Retinal pigment epithelial cell (primary cell): ENCODE results near the gene ZEB2.

Experiments used
- DNase-seq: peaks from one replicate; pipeline ENCODE4 v3.0.0-alpha.2; 2010; ENCODE audit warnings: low read depth
- H3K4me3 ChIP-seq: 2 replicates; pipeline ENCODE4 v1.5.1; 2011; ENCODE audit warnings: mild to moderate bottlenecking, low read length, control low read depth, moderate library complexity
- CTCF ChIP-seq: conservative IDR thresholded peaks from 2 replicates; pipeline ENCODE4 v1.5.1; 2011; ENCODE audit warnings: low read depth, low read length, control low read depth, inconsistent platforms

The ZEB2 gene

GRCh38 chr2:144496092-144496976 is 23.6 kb downstream of the ZEB2 start:
- no peak for DNase-seq
- no peak overlapping the region for H3K4me3 ChIP-seq
- TF ChIP-seq CTCF, result no peak

- no peak for DNase-seq
- TF ChIP-seq CTCF, result no peak
- H3K4me3 ChIP-seq, result no peak overlapping the region
Measured at GRCh38 chr2:144495227-144496091, 24.5 kb downstream of the ZEB2 start.

- no peak overlapping the region for H3K4me3 ChIP-seq
- TF ChIP-seq CTCF, result no peak
- DNase-seq, result no peak
Measured at GRCh38 chr2:144493027-144493809, 26.7 kb downstream of the ZEB2 start.

GRCh38 chr2:144490857-144491256 is 29.1 kb downstream of the ZEB2 start:
- no peak overlapping the region for H3K4me3 ChIP-seq
- TF ChIP-seq CTCF, result no peak
- DNase-seq, result no peak

DNA sequence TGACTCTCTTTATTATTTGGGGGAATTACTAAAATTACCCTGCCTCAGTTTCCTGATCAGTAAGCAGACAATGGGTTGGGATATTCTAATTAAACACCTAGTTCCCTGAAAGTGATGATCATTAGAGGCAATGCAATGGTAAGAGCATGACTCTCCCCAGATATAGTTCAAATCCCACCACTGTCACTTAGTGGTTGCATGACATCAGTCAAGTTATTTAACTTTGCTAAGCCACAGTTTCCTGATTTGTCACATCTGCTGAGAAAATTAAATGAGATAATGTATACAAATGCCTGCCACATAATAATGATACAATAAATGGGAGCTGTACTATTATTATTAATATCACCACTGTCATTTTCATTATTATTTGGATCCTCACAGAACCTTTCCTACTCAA is 29.9 kb downstream of the ZEB2 start:
- DNase-seq, result no peak
- no peak overlapping the region for H3K4me3 ChIP-seq
- TF ChIP-seq CTCF, result no peak

- no peak for DNase-seq
- no peak overlapping the region for H3K4me3 ChIP-seq
- no peak for TF ChIP-seq CTCF
Measured at GRCh38 chr2:144489315-144489916, 30.5 kb downstream of the ZEB2 start.
